ENCODE data around the gene TBL1X.
"Not testable (repeated sequence)": the region's sequence is repeated elsewhere in the genome, so short reads cannot be mapped to it uniquely, and the experiment has no call there.

The TBL1X gene

GRCh38 chrX:9765072-9765736, 300.3 kb downstream of the TBL1X start:
- H3K4me3 ChIP-seq (ENCODE audit: low read length): no peak overlapping the region
- no peak for DNase-seq (ENCODE audit: low read depth, low spot score)

- H3K4me3 ChIP-seq (ENCODE audit: low read length): no peak within 1 kb of the TSS
- no peak for DNase-seq (ENCODE audit: low read depth, low spot score)
Measured at GRCh38 chrX:9765737-9766097, 300.9 kb downstream of the TBL1X start, which contains the start of gene GPR143. Gene GPR143 (minus strand): TSS chrX:9765847. CDS start chrX:9765817, 30 bp downstream.

- H3K4me3 ChIP-seq (ENCODE audit: low read length): no peak overlapping the region
- DNase-seq (ENCODE audit: low read depth, low spot score): peak; percentile 60
Measured at GRCh38 chrX:9767375-9767774, 302.5 kb downstream of the TBL1X start.

GRCh38 chrX:9768321-9768839, 303.5 kb downstream of the TBL1X start:
- not testable (repeated sequence) for DNase-seq (ENCODE audit: low read depth, low spot score); H3K4me3 ChIP-seq (ENCODE audit: low read length)

GRCh38 chrX:9770319-9770718, 305.5 kb downstream of the TBL1X start:
- DNase-seq (ENCODE audit: low read depth, low spot score): no peak
- H3K4me3 ChIP-seq (ENCODE audit: low read length): no peak overlapping the region

- no peak for DNase-seq (ENCODE audit: low read depth, low spot score)
- no peak overlapping the region for H3K4me3 ChIP-seq (ENCODE audit: low read length)
Measured at GRCh38 chrX:9772943-9773342, 308.1 kb downstream of the TBL1X start.

- no peak overlapping the region for H3K4me3 ChIP-seq (ENCODE audit: low read length)
- no peak for DNase-seq (ENCODE audit: low read depth, low spot score)
Measured at GRCh38 chrX:9775930-9776329, 311.1 kb downstream of the TBL1X start.

GRCh38 chrX:9781941-9782340, 317.1 kb downstream of the TBL1X start:
- DNase-seq (ENCODE audit: low read depth, low spot score): no peak
- H3K4me3 ChIP-seq (ENCODE audit: low read length): no peak overlapping the region

- no peak overlapping the region for H3K4me3 ChIP-seq (ENCODE audit: low read length)
- DNase-seq (ENCODE audit: low read depth, low spot score): no peak
Measured at GRCh38 chrX:9784332-9784731, 319.5 kb downstream of the TBL1X start.

GRCh38 chrX:9785254-9785943, 320.5 kb downstream of the TBL1X start:
- DNase-seq (ENCODE audit: low read depth, low spot score): no peak
- H3K4me3 ChIP-seq (ENCODE audit: low read length): no peak overlapping the region

- no peak for DNase-seq (ENCODE audit: low read depth, low spot score)
- H3K4me3 ChIP-seq (ENCODE audit: low read length): no peak within 1 kb of the TSS
Measured at GRCh38 chrX:9785944-9786797, 321.3 kb downstream of the TBL1X start, which contains the start of gene SHROOM2. Gene SHROOM2 (plus strand): TSS chrX:9786429. CDS start chrX:9786546, 117 bp downstream.

- H3K4me3 ChIP-seq (ENCODE audit: low read length): no peak overlapping the region
- DNase-seq (ENCODE audit: low read depth, low spot score): no peak
Measured at GRCh38 chrX:9786798-9787635, 322.2 kb downstream of the TBL1X start.

GRCh38 chrX:9788911-9789310, 324.1 kb downstream of the TBL1X start:
- no peak for DNase-seq (ENCODE audit: low read depth, low spot score)
- no peak overlapping the region for H3K4me3 ChIP-seq (ENCODE audit: low read length)

- DNase-seq (ENCODE audit: low read depth, low spot score): no peak
- H3K4me3 ChIP-seq (ENCODE audit: low read length): no peak overlapping the region
Measured at GRCh38 chrX:9789555-9789954, 324.7 kb downstream of the TBL1X start.
